A549 (cell line): ENCODE data around the gene EFHC2.

Experiments used
- BHLHE40 ChIP-seq: IDR thresholded peaks from 2 replicates; pipeline ENCODE4 v1.6.1; 2012; ENCODE audit warnings: low read depth, low read length, inconsistent platforms
- CBX8 ChIP-seq: fragments of 200-600 bp; sonication (generic); IDR thresholded peaks from 2 replicates; pipeline ENCODE4 v1.6.1; 2016
- ESRRA ChIP-seq: fragments of 150-350 bp; IDR thresholded peaks from 2 replicates; pipeline ENCODE4 v1.6.1; 2014; ENCODE audit warnings: mild to moderate bottlenecking, low read length, borderline replicate concordance
- JUN ChIP-seq, 2 experiments: fragments of >200 bp; sonication (Bioruptor Twin); formaldehyde crosslinking; IDR thresholded peaks; 2 replicates in 1 of 2; 3 replicates in 1 of 2; pipeline ENCODE4 v1.6.1; 2016 to 2017
- JUNB ChIP-seq: fragments of >200 bp; sonication (Bioruptor Twin); formaldehyde crosslinking; IDR thresholded peaks from 2 replicates; pipeline ENCODE4 v1.6.1; 2016
- KDM5A ChIP-seq: fragments of 200-600 bp; sonication (generic); IDR thresholded peaks from 2 replicates; pipeline ENCODE4 v1.6.1; 2016; ENCODE audit warnings: antibody characterized with exemption, mild to moderate bottlenecking
- POLR2A ChIP-seq: IDR thresholded peaks from 2 replicates; pipeline ENCODE4 v1.6.1; 2012; ENCODE audit warnings: mild to moderate bottlenecking, low read length
- SMC3 ChIP-seq: fragments of >200 bp; sonication (Bioruptor Twin); formaldehyde crosslinking; IDR thresholded peaks from 3 replicates; pipeline ENCODE4 v1.6.1; 2018; ENCODE audit warnings: inconsistent platforms
- TF ChIP-seq, protein P1 (sequence below): fragments of >200 bp; sonication (Bioruptor Twin); formaldehyde crosslinking; IDR thresholded peaks from 3 replicates; pipeline ENCODE4 v1.5.1; 2016
- TF ChIP-seq, protein P2 (sequence below): fragments of 200-600 bp; sonication (generic); IDR thresholded peaks from 2 replicates; pipeline ENCODE4 v1.6.1; 2016; ENCODE audit warnings: antibody characterized with exemption, mild to moderate bottlenecking, moderate library complexity
- TF ChIP-seq, protein P3 (sequence below): fragments of 150-350 bp; IDR thresholded peaks from 2 replicates; pipeline ENCODE4 v1.6.1; 2014; ENCODE audit warnings: low read depth, mild to moderate bottlenecking, low read length
- TF ChIP-seq, protein P4 (sequence below): IDR thresholded peaks from 2 replicates; pipeline ENCODE4 v1.6.1; 2012

DNA sequence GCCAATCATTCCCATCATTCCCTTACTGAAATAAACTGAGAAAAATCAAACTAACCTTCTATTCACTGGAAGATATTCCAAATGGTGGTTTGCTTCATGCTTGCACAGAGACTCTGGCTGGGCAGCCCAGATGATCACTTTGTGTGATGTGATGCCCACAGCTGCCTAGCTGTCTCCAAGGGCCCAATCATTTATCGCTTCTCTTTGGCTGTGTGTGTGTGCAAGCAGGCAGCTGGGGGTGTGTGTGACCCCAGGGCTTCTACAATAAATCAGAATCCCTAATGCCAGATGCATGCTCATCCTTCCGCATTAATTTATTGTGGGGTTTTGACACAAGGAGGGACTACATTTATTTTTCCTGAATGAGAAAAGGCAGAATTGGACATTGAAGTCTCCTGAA lies 230.1 kb downstream of the EFHC2 start:
- no peak for TF ChIP-seq KDM5A
- TF ChIP-seq, protein P1, sequence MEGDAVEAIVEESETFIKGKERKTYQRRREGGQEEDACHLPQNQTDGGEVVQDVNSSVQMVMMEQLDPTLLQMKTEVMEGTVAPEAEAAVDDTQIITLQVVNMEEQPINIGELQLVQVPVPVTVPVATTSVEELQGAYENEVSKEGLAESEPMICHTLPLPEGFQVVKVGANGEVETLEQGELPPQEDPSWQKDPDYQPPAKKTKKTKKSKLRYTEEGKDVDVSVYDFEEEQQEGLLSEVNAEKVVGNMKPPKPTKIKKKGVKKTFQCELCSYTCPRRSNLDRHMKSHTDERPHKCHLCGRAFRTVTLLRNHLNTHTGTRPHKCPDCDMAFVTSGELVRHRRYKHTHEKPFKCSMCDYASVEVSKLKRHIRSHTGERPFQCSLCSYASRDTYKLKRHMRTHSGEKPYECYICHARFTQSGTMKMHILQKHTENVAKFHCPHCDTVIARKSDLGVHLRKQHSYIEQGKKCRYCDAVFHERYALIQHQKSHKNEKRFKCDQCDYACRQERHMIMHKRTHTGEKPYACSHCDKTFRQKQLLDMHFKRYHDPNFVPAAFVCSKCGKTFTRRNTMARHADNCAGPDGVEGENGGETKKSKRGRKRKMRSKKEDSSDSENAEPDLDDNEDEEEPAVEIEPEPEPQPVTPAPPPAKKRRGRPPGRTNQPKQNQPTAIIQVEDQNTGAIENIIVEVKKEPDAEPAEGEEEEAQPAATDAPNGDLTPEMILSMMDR, result no peak
- TF ChIP-seq, protein P2, sequence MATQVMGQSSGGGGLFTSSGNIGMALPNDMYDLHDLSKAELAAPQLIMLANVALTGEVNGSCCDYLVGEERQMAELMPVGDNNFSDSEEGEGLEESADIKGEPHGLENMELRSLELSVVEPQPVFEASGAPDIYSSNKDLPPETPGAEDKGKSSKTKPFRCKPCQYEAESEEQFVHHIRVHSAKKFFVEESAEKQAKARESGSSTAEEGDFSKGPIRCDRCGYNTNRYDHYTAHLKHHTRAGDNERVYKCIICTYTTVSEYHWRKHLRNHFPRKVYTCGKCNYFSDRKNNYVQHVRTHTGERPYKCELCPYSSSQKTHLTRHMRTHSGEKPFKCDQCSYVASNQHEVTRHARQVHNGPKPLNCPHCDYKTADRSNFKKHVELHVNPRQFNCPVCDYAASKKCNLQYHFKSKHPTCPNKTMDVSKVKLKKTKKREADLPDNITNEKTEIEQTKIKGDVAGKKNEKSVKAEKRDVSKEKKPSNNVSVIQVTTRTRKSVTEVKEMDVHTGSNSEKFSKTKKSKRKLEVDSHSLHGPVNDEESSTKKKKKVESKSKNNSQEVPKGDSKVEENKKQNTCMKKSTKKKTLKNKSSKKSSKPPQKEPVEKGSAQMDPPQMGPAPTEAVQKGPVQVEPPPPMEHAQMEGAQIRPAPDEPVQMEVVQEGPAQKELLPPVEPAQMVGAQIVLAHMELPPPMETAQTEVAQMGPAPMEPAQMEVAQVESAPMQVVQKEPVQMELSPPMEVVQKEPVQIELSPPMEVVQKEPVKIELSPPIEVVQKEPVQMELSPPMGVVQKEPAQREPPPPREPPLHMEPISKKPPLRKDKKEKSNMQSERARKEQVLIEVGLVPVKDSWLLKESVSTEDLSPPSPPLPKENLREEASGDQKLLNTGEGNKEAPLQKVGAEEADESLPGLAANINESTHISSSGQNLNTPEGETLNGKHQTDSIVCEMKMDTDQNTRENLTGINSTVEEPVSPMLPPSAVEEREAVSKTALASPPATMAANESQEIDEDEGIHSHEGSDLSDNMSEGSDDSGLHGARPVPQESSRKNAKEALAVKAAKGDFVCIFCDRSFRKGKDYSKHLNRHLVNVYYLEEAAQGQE, result no peak
- no peak for TF ChIP-seq CBX8
- TF ChIP-seq, protein P3, sequence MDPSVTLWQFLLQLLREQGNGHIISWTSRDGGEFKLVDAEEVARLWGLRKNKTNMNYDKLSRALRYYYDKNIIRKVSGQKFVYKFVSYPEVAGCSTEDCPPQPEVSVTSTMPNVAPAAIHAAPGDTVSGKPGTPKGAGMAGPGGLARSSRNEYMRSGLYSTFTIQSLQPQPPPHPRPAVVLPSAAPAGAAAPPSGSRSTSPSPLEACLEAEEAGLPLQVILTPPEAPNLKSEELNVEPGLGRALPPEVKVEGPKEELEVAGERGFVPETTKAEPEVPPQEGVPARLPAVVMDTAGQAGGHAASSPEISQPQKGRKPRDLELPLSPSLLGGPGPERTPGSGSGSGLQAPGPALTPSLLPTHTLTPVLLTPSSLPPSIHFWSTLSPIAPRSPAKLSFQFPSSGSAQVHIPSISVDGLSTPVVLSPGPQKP, result no peak
- no peak for TF ChIP-seq POLR2A
- TF ChIP-seq, protein P4, sequence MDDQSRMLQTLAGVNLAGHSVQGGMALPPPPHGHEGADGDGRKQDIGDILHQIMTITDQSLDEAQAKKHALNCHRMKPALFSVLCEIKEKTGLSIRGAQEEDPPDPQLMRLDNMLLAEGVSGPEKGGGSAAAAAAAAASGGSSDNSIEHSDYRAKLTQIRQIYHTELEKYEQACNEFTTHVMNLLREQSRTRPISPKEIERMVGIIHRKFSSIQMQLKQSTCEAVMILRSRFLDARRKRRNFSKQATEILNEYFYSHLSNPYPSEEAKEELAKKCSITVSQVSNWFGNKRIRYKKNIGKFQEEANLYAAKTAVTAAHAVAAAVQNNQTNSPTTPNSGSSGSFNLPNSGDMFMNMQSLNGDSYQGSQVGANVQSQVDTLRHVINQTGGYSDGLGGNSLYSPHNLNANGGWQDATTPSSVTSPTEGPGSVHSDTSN, result no peak
- no peak for TF ChIP-seq JUNB
- TF ChIP-seq SMC3, result no peak
- no peak for TF ChIP-seq ESRRA
- TF ChIP-seq JUN (IDR thresholded peaks at IDR 0.05), result no peak
- TF ChIP-seq BHLHE40, result no peak
